Neural progenitor cell (in vitro differentiated cells): Measurements from ENCODE around the gene ACBD5.

Experiments used
- EZH2 ChIP-seq: fragments of 200-600 bp; sonication (generic); IDR thresholded peaks from 2 replicates; pipeline ENCODE4 v1.6.1; 2017; ENCODE audit warnings: antibody characterized with exemption, mild to moderate bottlenecking, moderate library complexity
- EZH2phosphoT487 ChIP-seq: fragments of 200-600 bp; sonication (generic); IDR thresholded peaks from 2 replicates; pipeline ENCODE4 v1.6.1; 2017; ENCODE audit warnings: antibody characterized with exemption
- TF ChIP-seq, protein P1 (sequence below): fragments of 200-600 bp; sonication (generic); IDR thresholded peaks from 2 replicates; pipeline ENCODE4 v1.5.1; 2017; ENCODE audit warnings: antibody characterized with exemption, mild to moderate bottlenecking

DNA sequence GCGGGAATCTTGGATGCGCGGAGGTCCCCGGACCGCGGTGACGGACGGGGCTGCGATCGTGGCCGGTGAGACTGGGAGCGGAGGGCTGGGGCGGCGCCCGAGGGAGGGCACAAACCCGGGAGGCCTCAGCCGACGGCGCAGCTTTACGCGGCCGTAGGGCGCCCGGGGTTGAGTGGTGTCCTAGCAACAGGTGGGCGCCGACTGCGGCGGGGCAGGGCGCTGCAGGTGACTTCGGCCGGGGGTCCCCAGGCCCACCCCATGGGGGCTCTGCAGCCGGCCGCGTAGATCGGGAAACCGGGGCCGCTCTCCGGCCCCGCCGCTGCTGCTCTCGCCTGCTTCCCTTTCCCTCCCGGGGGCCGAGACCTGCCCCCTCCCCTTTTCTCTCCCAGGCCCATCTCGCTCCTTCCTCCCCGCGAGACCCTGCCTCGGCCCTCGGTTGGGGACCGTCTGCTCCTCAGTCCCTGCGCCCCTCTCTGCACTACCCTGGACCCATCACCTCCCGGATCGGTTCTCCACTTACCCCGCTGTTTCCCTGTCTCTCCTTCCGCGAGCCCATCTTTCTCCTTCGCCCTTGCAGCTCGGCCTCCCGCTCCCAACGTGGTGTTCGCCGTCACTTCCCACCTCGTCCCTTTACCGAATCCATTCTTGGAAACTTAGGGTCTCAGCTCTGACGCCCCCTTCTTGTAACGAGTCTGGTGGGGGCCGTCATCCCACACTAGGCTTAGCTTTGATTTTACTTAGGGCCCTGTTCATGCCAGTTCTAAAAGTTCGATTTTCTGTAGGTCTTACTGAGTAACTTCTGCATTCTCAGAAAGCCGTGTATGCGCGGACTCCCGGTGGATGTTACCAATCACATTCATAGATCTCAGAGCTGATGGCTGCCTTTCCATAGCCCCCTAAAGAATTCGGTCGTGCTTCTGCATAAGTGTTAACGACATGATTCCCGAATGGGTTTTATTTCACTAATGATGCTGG lies 18.5 kb upstream of the ACBD5 start:
- TF ChIP-seq, protein P1, sequence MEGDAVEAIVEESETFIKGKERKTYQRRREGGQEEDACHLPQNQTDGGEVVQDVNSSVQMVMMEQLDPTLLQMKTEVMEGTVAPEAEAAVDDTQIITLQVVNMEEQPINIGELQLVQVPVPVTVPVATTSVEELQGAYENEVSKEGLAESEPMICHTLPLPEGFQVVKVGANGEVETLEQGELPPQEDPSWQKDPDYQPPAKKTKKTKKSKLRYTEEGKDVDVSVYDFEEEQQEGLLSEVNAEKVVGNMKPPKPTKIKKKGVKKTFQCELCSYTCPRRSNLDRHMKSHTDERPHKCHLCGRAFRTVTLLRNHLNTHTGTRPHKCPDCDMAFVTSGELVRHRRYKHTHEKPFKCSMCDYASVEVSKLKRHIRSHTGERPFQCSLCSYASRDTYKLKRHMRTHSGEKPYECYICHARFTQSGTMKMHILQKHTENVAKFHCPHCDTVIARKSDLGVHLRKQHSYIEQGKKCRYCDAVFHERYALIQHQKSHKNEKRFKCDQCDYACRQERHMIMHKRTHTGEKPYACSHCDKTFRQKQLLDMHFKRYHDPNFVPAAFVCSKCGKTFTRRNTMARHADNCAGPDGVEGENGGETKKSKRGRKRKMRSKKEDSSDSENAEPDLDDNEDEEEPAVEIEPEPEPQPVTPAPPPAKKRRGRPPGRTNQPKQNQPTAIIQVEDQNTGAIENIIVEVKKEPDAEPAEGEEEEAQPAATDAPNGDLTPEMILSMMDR: no peak
- TF ChIP-seq EZH2: peak; percentile 75
- peak; percentile 34 for TF ChIP-seq EZH2phosphoT487
